HEK293 (cell line): Measurements from ENCODE around the gene FKBP8.
"Not testable (repeated sequence)": the region's sequence is repeated elsewhere in the genome, so short reads cannot be mapped to it uniquely, and the experiment has no call there.

Experiments used
- CTCF ChIA-PET: fragments of 350-600 bp; formaldehyde crosslinking; extraction: SDS; loops from one replicate; lab custom pipeline; 2021; ENCODE audit warnings: antibody characterized with exemption; lab: Yijun Ruan, JAX
- POLR2A ChIA-PET: fragments of 300-600 bp; formaldehyde crosslinking; extraction: SDS; loops from one replicate; lab custom pipeline; 2020; ENCODE audit warnings: antibody characterized with exemption, inconsistent platforms; lab: Yijun Ruan, JAX
- H3K27ac ChIP-seq: fragments of 200-500 bp; sonication (Bioruptor generic); 2 replicates; pipeline ENCODE4 v1.5.1; 2014; ENCODE audit warnings: low read depth, low read length, control low read depth, inconsistent platforms; ENCODE audit errors: extremely low read depth
- H3K36me3 ChIP-seq, 2 experiments: fragments of 200-500 bp in 1 of 2; sonication (Bioruptor generic) in 1 of 2; 1 replicate in 1 of 2; 2 replicates in 1 of 2; pipeline ENCODE4 v1.5.1; 2014 to 2017; ENCODE audit warnings: inconsistent platforms in 2 of 2, low read length in 2 of 2; ENCODE audit not compliant: control insufficient read depth in 2 of 2, insufficient read depth in 1 of 2
- H3K4me1 ChIP-seq: fragments of 200-500 bp; sonication (Bioruptor generic); 2 replicates; pipeline ENCODE4 v1.5.1; 2014; ENCODE audit warnings: mild to moderate bottlenecking, low read length, inconsistent platforms; ENCODE audit not compliant: control insufficient read depth, insufficient read depth
- H3K4me3 ChIP-seq: 2 replicates; pipeline ENCODE4 v1.5.1; 2011; ENCODE audit warnings: low read depth, mild to moderate bottlenecking, control low read depth, low read length, moderate library complexity
- H3K9me3 ChIP-seq: fragments of 200-500 bp; sonication (Bioruptor generic); 2 replicates; pipeline ENCODE4 v1.5.1; 2014; ENCODE audit warnings: low read depth, low read length, inconsistent platforms; ENCODE audit not compliant: control insufficient read depth, insufficient read depth
- BCL11A ChIP-seq: fragments of 450-650 bp; formaldehyde crosslinking; IDR thresholded peaks from 2 replicates; pipeline ENCODE4 v1.5.1; 2016; ENCODE audit warnings: low read depth, missing biosample characterization, missing genetic modification characterization
- KLF1 ChIP-seq: fragments of 450-650 bp; formaldehyde crosslinking; IDR thresholded peaks from 2 replicates; pipeline ENCODE4 v1.5.1; 2016; ENCODE audit warnings: missing biosample characterization, missing genetic modification characterization
- ZBTB11 ChIP-seq: fragments of 450-650 bp; formaldehyde crosslinking; conservative IDR thresholded peaks from 2 replicates; pipeline ENCODE4 v1.5.1; 2016; ENCODE audit warnings: low read depth, missing biosample characterization, missing genetic modification characterization
- ZNF121 ChIP-seq: fragments of 450-650 bp; formaldehyde crosslinking; IDR thresholded peaks from 2 replicates; pipeline ENCODE4 v1.5.1; 2016; ENCODE audit warnings: missing biosample characterization, missing genetic modification characterization
- ZNF184 ChIP-seq: fragments of 450-650 bp; IDR thresholded peaks from 2 replicates; pipeline ENCODE4 v1.5.1; 2018; ENCODE audit warnings: missing biosample characterization, mild to moderate bottlenecking, missing genetic modification characterization
- ZNF19 ChIP-seq: fragments of 450-650 bp; formaldehyde crosslinking; IDR thresholded peaks from 2 replicates; pipeline ENCODE4; 2016; ENCODE audit warnings: missing biosample characterization, missing genetic modification characterization, low read depth
- ZNF24 ChIP-seq: fragments of 450-650 bp; formaldehyde crosslinking; IDR thresholded peaks from 2 replicates; pipeline ENCODE4 v1.5.1; 2016; ENCODE audit warnings: missing biosample characterization, missing genetic modification characterization
- ZNF266 ChIP-seq: fragments of 450-650 bp; formaldehyde crosslinking; IDR thresholded peaks from 2 replicates; pipeline ENCODE4 v1.5.1; 2016; ENCODE audit warnings: missing biosample characterization, missing genetic modification characterization, low read depth
- ZNF274 ChIP-seq, 2 experiments: fragments of 200-500 bp in 1 of 2; fragments of 450-650 bp in 1 of 2; sonication (Bioruptor generic) in 1 of 2; formaldehyde crosslinking in 1 of 2; IDR thresholded peaks; 2 replicates each; pipeline versions ENCODE4 v1.5.1 to v1.6.1; 2014 to 2016; ENCODE audit warnings: borderline replicate concordance in 1 of 2, inconsistent platforms in 1 of 2, low read length in 1 of 2, missing biosample characterization in 1 of 2, missing genetic modification characterization in 1 of 2
- ZNF362 ChIP-seq: fragments of 450-650 bp; formaldehyde crosslinking; IDR thresholded peaks from 2 replicates; pipeline ENCODE4 v1.5.1; 2016; ENCODE audit warnings: missing biosample characterization, missing genetic modification characterization
- ZNF473 ChIP-seq: fragments of 450-650 bp; formaldehyde crosslinking; IDR thresholded peaks from 2 replicates; pipeline ENCODE4 v1.5.1; 2017; ENCODE audit warnings: missing biosample characterization, missing genetic modification characterization
- ZNF548 ChIP-seq: fragments of 450-650 bp; formaldehyde crosslinking; IDR thresholded peaks from 2 replicates; pipeline ENCODE4 v1.5.1; 2016; ENCODE audit warnings: missing biosample characterization, missing genetic modification characterization
- ZNF585B ChIP-seq: fragments of 450-650 bp; formaldehyde crosslinking; IDR thresholded peaks from 2 replicates; pipeline ENCODE4 v1.5.1; 2016; ENCODE audit warnings: missing biosample characterization, missing genetic modification characterization
- ZNF624 ChIP-seq: fragments of 450-650 bp; formaldehyde crosslinking; IDR thresholded peaks from 2 replicates; pipeline ENCODE4 v1.5.1; 2017; ENCODE audit warnings: missing biosample characterization, missing genetic modification characterization
- ZNF701 ChIP-seq: fragments of 450-650 bp; formaldehyde crosslinking; IDR thresholded peaks from 2 replicates; pipeline ENCODE4 v1.5.1; 2016; ENCODE audit warnings: missing biosample characterization, missing genetic modification characterization
- ZSCAN16 ChIP-seq: fragments of 450-650 bp; formaldehyde crosslinking; IDR thresholded peaks from 2 replicates; pipeline ENCODE4 v1.5.1; 2016; ENCODE audit warnings: missing biosample characterization, missing genetic modification characterization
- ZSCAN18 ChIP-seq: fragments of 450-650 bp; formaldehyde crosslinking; IDR thresholded peaks from 2 replicates; pipeline ENCODE4 v1.5.1; 2016; ENCODE audit warnings: missing biosample characterization, missing genetic modification characterization

FKBP8 gene

GRCh38 chr19:18540200-18540599, 3.2 kb downstream of the FKBP8 start:
- CTCF ChIA-PET, result interaction anchor here (0.6 kb wide), 1 partner anchor 18 kb away, joined by 3 read pairs; no protein-coding TSS in a partner anchor
- H3K9me3 ChIP-seq, H3K4me3 ChIP-seq: not testable (repeated sequence)
- peaks cover 21 to 61% of the 10 kb centered on the region in 2 experiments for H3K36me3 ChIP-seq
- peak; percentile 71; the same call in 1 of the 2 replicates for TF ChIP-seq ZSCAN16
- TF ChIP-seq ZNF121 (tag by site-specific recombination), result peak; percentile 91
- TF ChIP-seq, all 188 proteins: peak for 2; not testable (repeated sequence) for 186
- H3K4me1 ChIP-seq, POLR2A ChIA-PET, H3K27ac ChIP-seq: not testable (repeated sequence)

GRCh38 chr19:18539372-18539771, 4.0 kb downstream of the FKBP8 start:
- CTCF ChIA-PET, result interaction anchor here (0.7 to 0.8 kb wide), 2 partner anchors 55 to 447 kb away, joined by 3 read pairs; no protein-coding TSS in a partner anchor
- TF ChIP-seq KLF1 (tag by site-specific recombination) (peak; percentile 28; the same call in 1 of the 2 replicates), ZNF362 (no peak)
- TF ChIP-seq, all 188 proteins: peak for 1
- POLR2A ChIA-PET, result interaction anchor here (0.7 kb wide), 1 partner anchor 39 kb away, joined by 3 read pairs; no protein-coding TSS in a partner anchor
- Histone ChIP-seq H3K27ac (no peak overlapping the region), H3K4me3 (no peak overlapping the region), H3K36me3 (peaks cover 23 to 64% of the 10 kb centered on the region in 2 experiments), H3K4me1 (no peaks in the 10 kb centered on the region), H3K9me3 (no peaks in the 10 kb centered on the region)

- Histone ChIP-seq H3K4me3 (no peak overlapping the region), H3K27ac (no peak overlapping the region), H3K36me3 (peaks cover 23 to 68% of the 10 kb centered on the region in 2 experiments)
- CTCF ChIA-PET, result no interaction called here
- POLR2A ChIA-PET, result interaction anchor here (0.6 kb wide), 2 partner anchors 15 to 67 kb away, joined by 3 to 4 read pairs; no protein-coding TSS in a partner anchor
- TF ChIP-seq ZNF624 (tag by site-specific recombination) (no peak), ZBTB11 (no peak), ZNF24 (tag by site-specific recombination) (no peak), ZNF548 (no peak), ZNF701 (no peak), ZNF266 (tag by site-specific recombination) (no peak), ZNF585B (tag by site-specific recombination) (no peak), BCL11A (tag by site-specific recombination) (no peak), ZNF274 (IDR thresholded peaks at IDR 0.05; ENCODE audit: low read length) (no peak), ZNF274 (tag by site-specific recombination; IDR thresholded peaks at IDR 0.05; ENCODE audit: borderline replicate concordance) (no peak), ZSCAN18 (tag by site-specific recombination) (no peak), ZNF473 (tag by site-specific recombination) (no peak), ZNF19 (tag by site-specific recombination) (no peak), ZNF121 (tag by site-specific recombination) (no peak), ZNF184 (no peak)
- TF ChIP-seq, all 188 proteins: peak for 0
- Histone ChIP-seq H3K4me1 (no peaks in the 10 kb centered on the region), H3K9me3 (no peaks in the 10 kb centered on the region)
These were observed 5.3 kb downstream of the FKBP8 start for GRCh38 chr19:18538115-18538514.
